HepG2 (cell line): ENCODE results near the gene NLRC5. TPM values are rescaled to one million over a fixed set of nuclear protein-coding genes. Genes with fewer than 3 reads are reported as not detected.

ENCODE experiments used
- CEBPB ChIP-seq: IDR thresholded peaks from 2 replicates; pipeline ENCODE4 v1.6.1; 2011; ENCODE audit warnings: low read depth, low read length, improper control_type of control experiment, borderline replicate concordance
- ETV6 ChIP-seq: sonication (generic); formaldehyde crosslinking; conservative IDR thresholded peaks from 2 replicates; pipeline ENCODE4 v1.4.0; 2020; ENCODE audit warnings: missing genetic modification reagents
- FOXA1 ChIP-seq, 2 experiments: fragments of 450-650 bp in 1 of 2; sonication (generic) in 1 of 2; formaldehyde crosslinking in 1 of 2; IDR thresholded peaks; 2 replicates each; pipeline versions ENCODE4 v1.4.0 to v1.6.1; 2016 to 2020; ENCODE audit warnings: missing genetic modification reagents in 1 of 2
- GLI4 ChIP-seq: sonication (generic); formaldehyde crosslinking; IDR thresholded peaks from 2 replicates; pipeline ENCODE4 v1.5.1; 2020; ENCODE audit warnings: missing genetic modification reagents, mild to moderate bottlenecking, moderate library complexity, borderline replicate concordance
- KAT2B ChIP-seq: fragments of 150-350 bp; IDR thresholded peaks from 2 replicates; pipeline ENCODE4 v1.6.1; 2014; ENCODE audit warnings: low read depth, low read length, borderline replicate concordance
- MEF2D ChIP-seq: sonication (generic); formaldehyde crosslinking; IDR thresholded peaks from 2 replicates; pipeline ENCODE4 v1.5.1; 2020; ENCODE audit warnings: mild to moderate bottlenecking, missing genetic modification reagents
- NR2F1 ChIP-seq, 2 experiments: fragments of 450-650 bp in 1 of 2; formaldehyde crosslinking in 1 of 2; IDR thresholded peaks; 2 replicates each; pipeline versions ENCODE4 v1.5.0 to v1.6.1; 2016 to 2020; ENCODE audit warnings: mild to moderate bottlenecking in 1 of 2, missing compliant biosample characterization in 1 of 2, missing genetic modification reagents in 1 of 2, moderate library complexity in 1 of 2
- POLR2A ChIP-seq, 2 experiments: IDR thresholded peaks; 2 replicates each; pipeline ENCODE4 v1.6.1; 2011; ENCODE audit warnings: low read depth in 2 of 2, low read length in 2 of 2, mild to moderate bottlenecking in 1 of 2, moderate library complexity in 1 of 2; ENCODE audit not compliant: insufficient read depth in 1 of 2
- POLR2G ChIP-seq: fragments of 200-400 bp; formaldehyde crosslinking; IDR thresholded peaks from 2 replicates; pipeline ENCODE4 v1.6.1; 2018; ENCODE audit warnings: mild to moderate bottlenecking, low read depth, low read length, moderate library complexity
- SSRP1 ChIP-seq: IDR thresholded peaks from 2 replicates; pipeline ENCODE4 v1.6.1; 2016; ENCODE audit warnings: control low read depth
- XBP1 ChIP-seq: sonication (generic); formaldehyde crosslinking; IDR thresholded peaks from 2 replicates; pipeline ENCODE4 v1.5.0; 2020; ENCODE audit warnings: missing genetic modification reagents
- YY1 ChIP-seq: IDR thresholded peaks from 2 replicates; pipeline ENCODE4 v1.6.1; 2011; ENCODE audit warnings: low read length, low read depth, moderate library complexity, mild to moderate bottlenecking; ENCODE audit not compliant: insufficient read depth, insufficient replicate concordance
- ZNF10 ChIP-seq: sonication (generic); formaldehyde crosslinking; IDR thresholded peaks from 2 replicates; pipeline ENCODE4 v1.4.0; 2020; ENCODE audit warnings: mild to moderate bottlenecking, low read depth, missing genetic modification reagents, borderline replicate concordance
- ZNF431 ChIP-seq: sonication (generic); formaldehyde crosslinking; IDR thresholded peaks from 2 replicates; pipeline ENCODE4 v1.9.0; 2022; ENCODE audit warnings: missing genetic modification reagents, low read depth, mild to moderate bottlenecking, borderline replicate concordance
- ZNF563 ChIP-seq: sonication (generic); formaldehyde crosslinking; IDR thresholded peaks from 2 replicates; pipeline ENCODE4 v1.8.0; 2022; ENCODE audit warnings: mild to moderate bottlenecking, moderate library complexity, missing genetic modification reagents
- ZSCAN21 ChIP-seq: sonication (generic); formaldehyde crosslinking; IDR thresholded peaks from 2 replicates; pipeline ENCODE4 v1.8.0; 2022; ENCODE audit warnings: mild to moderate bottlenecking, missing genetic modification reagents, moderate library complexity, borderline replicate concordance
- polyA plus RNA-seq, 8 experiments: library from polyadenylated mRNA; depleted of rRNA in 3 of 8; stranded (reverse) in 7 of 8; unstranded in 1 of 8; fragments of >200 nt; fragmentation: Illumina TruSeq in 4 of 8; extraction: Trizol in 4 of 8; gene quantifications; 2 replicates each; pipeline versions ENCODE4 v1.2.1 to v1.2.3, GENCODE V29; 2011 to 2016; ENCODE audit warnings: low read depth in 4 of 8, missing spikeins in 1 of 8, mixed read lengths in 1 of 8; ENCODE audit not compliant: insufficient read depth in 1 of 8
- total RNA-seq, 5 experiments: library from RNA; depleted of rRNA; stranded (reverse); fragments of >200 nt; fragmentation: Illumina TruSeq; extraction: Trizol; gene quantifications; 2 replicates each; pipeline ENCODE4 v1.2.3, GENCODE V29; 2016; ENCODE audit warnings: low read depth in 1 of 5
- TF ChIP-seq, protein P1 (sequence below): sonication (generic); formaldehyde crosslinking; IDR thresholded peaks from 2 replicates; pipeline ENCODE4 v1.5.0; 2020; ENCODE audit warnings: missing genetic modification reagents
- TF ChIP-seq, protein P2 (sequence below): sonication (generic); formaldehyde crosslinking; IDR thresholded peaks from 2 replicates; pipeline ENCODE4 v1.8.0; 2022; ENCODE audit warnings: missing genetic modification reagents, mild to moderate bottlenecking, moderate library complexity, borderline replicate concordance
- TF ChIP-seq, protein P3 (sequence below): sonication (generic); formaldehyde crosslinking; conservative IDR thresholded peaks from 2 replicates; pipeline ENCODE4 v1.8.1; 2023; ENCODE audit warnings: missing genetic modification reagents
- TF ChIP-seq, protein P4 (sequence below): sonication (generic); formaldehyde crosslinking; IDR thresholded peaks from 2 replicates; pipeline ENCODE4 v1.5.1; 2020; ENCODE audit warnings: missing genetic modification reagents, mild to moderate bottlenecking, borderline replicate concordance
- TF ChIP-seq, protein P5 (sequence below): IDR thresholded peaks from 2 replicates; pipeline ENCODE4 v1.6.1; 2016; ENCODE audit warnings: low read depth, borderline replicate concordance

NLRC5 gene
- total and polyA plus RNA-seq, 2 of the 13 experiments (the other 11 are each of a cell fraction or from before 2014, with no cell fraction given) = 6.3 to 12.7 TPM

DNA sequence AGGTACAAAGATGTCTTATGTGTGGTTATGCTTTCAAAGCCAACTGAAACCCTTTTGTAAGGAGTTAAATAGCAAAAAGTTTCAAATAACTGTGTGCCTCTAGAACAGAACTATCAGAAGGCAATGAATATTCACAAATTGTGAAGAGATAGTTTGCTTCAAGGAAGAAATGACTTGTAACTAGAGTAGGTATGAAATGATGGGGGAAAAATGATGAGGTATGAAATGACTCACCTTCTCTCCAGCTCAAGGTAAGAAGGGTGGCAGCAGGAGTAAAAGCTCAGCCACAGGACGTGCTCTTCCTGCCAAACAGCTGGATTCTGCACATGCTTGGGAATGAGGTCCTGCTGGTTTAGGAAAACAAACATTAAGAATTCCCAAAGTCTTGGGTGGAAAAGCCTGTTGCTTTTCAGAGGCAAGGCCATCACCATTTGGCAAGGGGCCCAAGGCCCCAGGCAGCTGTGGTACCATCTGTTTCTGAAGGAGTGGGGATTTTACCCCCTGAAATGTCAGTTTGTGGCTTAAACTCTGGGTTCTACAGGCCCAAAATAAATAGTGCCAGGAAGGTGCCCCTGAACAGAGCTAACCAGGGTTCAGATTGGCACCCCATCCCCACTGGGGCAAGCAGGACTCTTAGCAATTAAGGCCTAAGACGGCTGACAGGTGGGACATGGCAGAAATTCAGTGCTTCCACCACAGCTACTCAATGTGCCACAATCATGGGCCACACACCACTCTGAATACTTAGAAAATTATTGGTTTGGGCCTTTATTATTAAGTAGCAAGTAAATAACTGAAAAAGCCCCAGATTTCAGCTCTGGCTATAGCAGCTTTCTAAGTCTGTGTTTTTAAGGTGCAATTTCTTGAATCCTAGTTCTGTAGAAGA lies 44.2 kb upstream of the NLRC5 start (continued):
- TF ChIP-seq ZNF431 (CRISPR knock-in tag) = no peak
- TF ChIP-seq GLI4 (CRISPR knock-in tag) = no peak
- TF ChIP-seq YY1 = no peak
- TF ChIP-seq, protein P1, sequence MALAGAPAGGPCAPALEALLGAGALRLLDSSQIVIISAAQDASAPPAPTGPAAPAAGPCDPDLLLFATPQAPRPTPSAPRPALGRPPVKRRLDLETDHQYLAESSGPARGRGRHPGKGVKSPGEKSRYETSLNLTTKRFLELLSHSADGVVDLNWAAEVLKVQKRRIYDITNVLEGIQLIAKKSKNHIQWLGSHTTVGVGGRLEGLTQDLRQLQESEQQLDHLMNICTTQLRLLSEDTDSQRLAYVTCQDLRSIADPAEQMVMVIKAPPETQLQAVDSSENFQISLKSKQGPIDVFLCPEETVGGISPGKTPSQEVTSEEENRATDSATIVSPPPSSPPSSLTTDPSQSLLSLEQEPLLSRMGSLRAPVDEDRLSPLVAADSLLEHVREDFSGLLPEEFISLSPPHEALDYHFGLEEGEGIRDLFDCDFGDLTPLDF (CRISPR knock-in tag) = no peak
- no peak for TF ChIP-seq FOXA1 (IDR thresholded peaks at IDR 0.05)
- TF ChIP-seq FOXA1 (CRISPR knock-in tag; IDR thresholded peaks at IDR 0.05) = no peak
- TF ChIP-seq POLR2G = peak; percentile 63; the same call in 1 of the 2 replicates
- no peak for TF ChIP-seq ZSCAN21 (CRISPR knock-in tag)
- TF ChIP-seq POLR2A (IDR thresholded peaks at IDR 0.05; ENCODE audit: insufficient read depth in 1 of 2, low read depth in 2 of 2, low read length in 2 of 2) = peak; percentile 39 to 50; a peak in 3 of 4 replicates
- TF ChIP-seq KAT2B = no peak
- TF ChIP-seq, protein P2, sequence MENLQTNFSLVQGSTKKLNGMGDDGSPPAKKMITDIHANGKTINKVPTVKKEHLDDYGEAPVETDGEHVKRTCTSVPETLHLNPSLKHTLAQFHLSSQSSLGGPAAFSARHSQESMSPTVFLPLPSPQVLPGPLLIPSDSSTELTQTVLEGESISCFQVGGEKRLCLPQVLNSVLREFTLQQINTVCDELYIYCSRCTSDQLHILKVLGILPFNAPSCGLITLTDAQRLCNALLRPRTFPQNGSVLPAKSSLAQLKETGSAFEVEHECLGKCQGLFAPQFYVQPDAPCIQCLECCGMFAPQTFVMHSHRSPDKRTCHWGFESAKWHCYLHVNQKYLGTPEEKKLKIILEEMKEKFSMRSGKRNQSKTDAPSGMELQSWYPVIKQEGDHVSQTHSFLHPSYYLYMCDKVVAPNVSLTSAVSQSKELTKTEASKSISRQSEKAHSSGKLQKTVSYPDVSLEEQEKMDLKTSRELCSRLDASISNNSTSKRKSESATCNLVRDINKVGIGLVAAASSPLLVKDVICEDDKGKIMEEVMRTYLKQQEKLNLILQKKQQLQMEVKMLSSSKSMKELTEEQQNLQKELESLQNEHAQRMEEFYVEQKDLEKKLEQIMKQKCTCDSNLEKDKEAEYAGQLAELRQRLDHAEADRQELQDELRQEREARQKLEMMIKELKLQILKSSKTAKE = no peak
- TF ChIP-seq MEF2D (CRISPR knock-in tag) = 0 out of 2 replicates have a peak, but pooled peaks have one; percentile 41
- TF ChIP-seq SSRP1 = peak; percentile 48; the same call in 1 of the 2 replicates
- no peak for TF ChIP-seq XBP1 (CRISPR knock-in tag)
- TF ChIP-seq CEBPB = no peak
- TF ChIP-seq NR2F1 (CRISPR knock-in tag; IDR thresholded peaks at IDR 0.05) = peak in 1 of 2 experiments; percentile 18; a peak in 1 of 4 replicates
- TF ChIP-seq, protein P3, sequence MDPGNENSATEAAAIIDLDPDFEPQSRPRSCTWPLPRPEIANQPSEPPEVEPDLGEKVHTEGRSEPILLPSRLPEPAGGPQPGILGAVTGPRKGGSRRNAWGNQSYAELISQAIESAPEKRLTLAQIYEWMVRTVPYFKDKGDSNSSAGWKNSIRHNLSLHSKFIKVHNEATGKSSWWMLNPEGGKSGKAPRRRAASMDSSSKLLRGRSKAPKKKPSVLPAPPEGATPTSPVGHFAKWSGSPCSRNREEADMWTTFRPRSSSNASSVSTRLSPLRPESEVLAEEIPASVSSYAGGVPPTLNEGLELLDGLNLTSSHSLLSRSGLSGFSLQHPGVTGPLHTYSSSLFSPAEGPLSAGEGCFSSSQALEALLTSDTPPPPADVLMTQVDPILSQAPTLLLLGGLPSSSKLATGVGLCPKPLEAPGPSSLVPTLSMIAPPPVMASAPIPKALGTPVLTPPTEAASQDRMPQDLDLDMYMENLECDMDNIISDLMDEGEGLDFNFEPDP (CRISPR knock-in tag) = 0 out of 2 replicates have a peak, but pooled peaks have one; percentile 72
- TF ChIP-seq, protein P4, sequence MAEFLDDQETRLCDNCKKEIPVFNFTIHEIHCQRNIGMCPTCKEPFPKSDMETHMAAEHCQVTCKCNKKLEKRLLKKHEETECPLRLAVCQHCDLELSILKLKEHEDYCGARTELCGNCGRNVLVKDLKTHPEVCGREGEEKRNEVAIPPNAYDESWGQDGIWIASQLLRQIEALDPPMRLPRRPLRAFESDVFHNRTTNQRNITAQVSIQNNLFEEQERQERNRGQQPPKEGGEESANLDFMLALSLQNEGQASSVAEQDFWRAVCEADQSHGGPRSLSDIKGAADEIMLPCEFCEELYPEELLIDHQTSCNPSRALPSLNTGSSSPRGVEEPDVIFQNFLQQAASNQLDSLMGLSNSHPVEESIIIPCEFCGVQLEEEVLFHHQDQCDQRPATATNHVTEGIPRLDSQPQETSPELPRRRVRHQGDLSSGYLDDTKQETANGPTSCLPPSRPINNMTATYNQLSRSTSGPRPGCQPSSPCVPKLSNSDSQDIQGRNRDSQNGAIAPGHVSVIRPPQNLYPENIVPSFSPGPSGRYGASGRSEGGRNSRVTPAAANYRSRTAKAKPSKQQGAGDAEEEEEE (CRISPR knock-in tag) = no peak
- TF ChIP-seq ETV6 (CRISPR knock-in tag) = no peak
- no peak for TF ChIP-seq ZNF563 (CRISPR knock-in tag)
- TF ChIP-seq, protein P5, sequence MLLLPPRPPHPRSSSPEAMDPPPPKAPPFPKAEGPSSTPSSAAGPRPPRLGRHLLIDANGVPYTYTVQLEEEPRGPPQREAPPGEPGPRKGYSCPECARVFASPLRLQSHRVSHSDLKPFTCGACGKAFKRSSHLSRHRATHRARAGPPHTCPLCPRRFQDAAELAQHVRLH = no peak
- no peak for TF ChIP-seq ZNF10
